Sigmoid colon (tissue), 4 donors: Measurements from ENCODE around the gene LPO.

Experiments
- CTCF ChIP-seq, 4 experiments: fragments of 450-650 bp in 3 of 4; fragments of 200-600 bp in 1 of 4; IDR thresholded peaks; one replicate each; pipeline ENCODE4 v1.5.1; 2016 to 2019; ENCODE audit warnings: antibody characterized with exemption in 4 of 4, mild to moderate bottlenecking in 3 of 4, moderate library complexity in 2 of 4
- POLR2A ChIP-seq, 2 donors: fragments of 450-650 bp; IDR thresholded peaks; one replicate each; pipeline ENCODE4 v1.6.1; 2016; ENCODE audit warnings: antibody characterized with exemption in 2 of 2, mild to moderate bottlenecking in 2 of 2, moderate library complexity in 2 of 2
- POLR2AphosphoS5 ChIP-seq, 4 donors: sonication (generic); formaldehyde crosslinking; IDR thresholded peaks; one replicate each; pipeline ENCODE4 v1.6.1; 2017; ENCODE audit warnings: antibody characterized with exemption in 4 of 4

GRCh38 chr17:58312021-58312630 lies 73.7 kb downstream of the LPO start:
- no peak for TF ChIP-seq POLR2A (IDR thresholded peaks at IDR 0.05)
- no peak for TF ChIP-seq CTCF (IDR thresholded peaks at IDR 0.05)
- no peak for TF ChIP-seq POLR2AphosphoS5 (IDR thresholded peaks at IDR 0.05)
